Ovary (tissue), 3 donors: Measurements from ENCODE around the gene ZNF558.

Experiments
- CTCF ChIP-seq, 3 donors: fragments of 450-650 bp in 2 of 3; fragments of 200-600 bp in 1 of 3; IDR thresholded peaks; one replicate each; pipeline versions ENCODE4 v1.5.1 to v1.8.0; 2016 to 2022; ENCODE audit warnings: antibody characterized with exemption in 3 of 3, mild to moderate bottlenecking in 1 of 3
- EP300 ChIP-seq: sonication (generic); formaldehyde crosslinking; IDR thresholded peaks from one replicate; pipeline ENCODE4 v1.6.1; 2017; ENCODE audit warnings: antibody characterized with exemption
- POLR2A ChIP-seq: fragments of 450-650 bp; IDR thresholded peaks from one replicate; pipeline ENCODE4 v1.6.1; 2017; ENCODE audit warnings: antibody characterized with exemption, mild to moderate bottlenecking, moderate library complexity
- donor health status: DM: no; HTN: no; CAD: no.

DNA sequence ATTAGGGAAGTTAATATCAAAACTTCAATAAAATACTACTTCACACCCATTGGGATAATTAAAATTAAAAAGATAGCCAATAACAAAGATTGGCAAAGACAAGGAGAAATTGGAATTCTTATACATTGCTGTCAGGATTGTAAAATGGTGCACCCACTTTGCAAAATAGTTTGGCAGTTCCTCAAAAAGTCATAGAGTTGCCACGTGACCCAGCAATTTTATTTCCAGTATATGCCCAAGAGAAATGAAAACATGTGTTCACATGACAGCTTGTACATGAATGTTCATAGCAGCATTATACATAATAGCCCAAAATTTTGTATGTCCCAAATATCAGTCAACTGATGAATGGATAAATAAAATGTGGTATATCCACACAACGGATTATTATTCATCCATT is 3.3 kb upstream of the ZNF558 start:
- no peak for TF ChIP-seq POLR2A
- TF ChIP-seq CTCF (IDR thresholded peaks at IDR 0.05): no peak
- TF ChIP-seq EP300: no peak
